Stimulated activated CD4-positive, alpha-beta T cell treated with anti-CD3 and anti-CD28 coated beads, Interleukin-15, amount 100 ng/mL, for 24 hours (primary cell): ENCODE measurements around the gene USP6NL.
A peak's percentile ranks its signal among the peaks of the same experiment; 100 is the strongest.
"Not testable (repeated sequence)": the region's sequence is repeated elsewhere in the genome, so short reads cannot be mapped to it uniquely, and the experiment has no call there.

Experiments
- DNase-seq: peaks from one replicate; pipeline ENCODE4 v3.0.0-alpha.2; 2020

Gene USP6NL

DNA sequence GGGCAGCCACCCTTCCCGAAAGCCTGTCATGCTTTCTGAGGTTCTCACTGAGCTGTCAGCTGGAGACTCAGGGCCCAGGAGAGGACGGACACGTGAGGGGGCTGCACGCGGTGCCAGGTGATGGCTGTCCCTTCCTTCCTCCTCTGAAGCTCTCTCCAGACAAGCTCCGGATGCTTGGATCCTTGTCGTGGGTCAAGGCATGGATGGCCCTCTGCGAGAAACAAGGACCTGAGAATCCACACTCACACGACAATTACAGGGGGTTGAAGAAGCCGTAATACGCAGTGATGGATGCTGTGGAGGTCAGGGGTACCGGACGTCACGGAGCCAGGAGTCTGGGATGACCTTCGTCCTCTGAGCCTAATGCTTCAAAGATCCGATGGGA lies 170.3 kb downstream of the USP6NL start:
- no peak for DNase-seq

DNA sequence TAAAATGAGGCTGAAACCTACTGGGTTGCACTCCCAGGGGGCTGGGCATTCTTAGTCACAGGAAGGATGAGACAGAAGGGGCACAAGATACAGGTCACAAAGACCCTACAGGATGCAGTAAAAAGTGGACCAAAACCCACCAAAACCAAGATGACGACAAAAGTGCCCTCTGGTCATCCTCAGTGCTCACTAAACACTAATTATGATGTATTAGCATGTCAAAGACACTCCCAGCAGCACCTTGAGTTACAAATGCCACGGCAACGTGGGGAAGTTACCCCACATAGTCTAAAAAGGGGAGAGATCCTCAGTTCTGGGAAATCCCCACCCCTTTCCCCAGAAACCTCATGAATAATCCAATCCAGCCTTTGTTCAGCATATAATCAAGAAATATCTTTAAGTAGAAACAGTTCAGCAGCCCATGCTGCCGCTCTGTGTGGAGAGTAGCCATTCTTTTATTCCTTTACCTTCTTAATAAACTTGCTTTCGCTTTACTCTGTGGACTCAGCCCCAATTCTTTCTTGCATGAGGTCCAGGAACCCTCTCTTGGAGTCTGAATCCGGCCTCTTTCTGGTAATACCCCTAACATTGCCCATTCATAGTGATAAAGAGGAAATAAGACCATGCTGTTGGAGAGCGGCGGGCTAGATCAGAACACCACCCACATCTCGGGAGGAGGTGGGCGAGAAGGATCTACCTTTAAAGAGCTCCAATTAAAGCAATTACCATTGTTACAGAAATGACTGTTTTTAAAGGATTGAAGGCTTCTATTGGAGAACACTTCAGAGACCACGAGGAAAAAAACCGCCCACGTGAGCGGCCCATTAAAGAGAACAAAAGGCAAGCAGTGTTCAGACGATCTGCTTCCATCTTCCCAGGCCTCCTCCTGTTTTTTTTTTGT lies 170.9 kb downstream of the USP6NL start:
- peak; percentile 69 for DNase-seq

DNA sequence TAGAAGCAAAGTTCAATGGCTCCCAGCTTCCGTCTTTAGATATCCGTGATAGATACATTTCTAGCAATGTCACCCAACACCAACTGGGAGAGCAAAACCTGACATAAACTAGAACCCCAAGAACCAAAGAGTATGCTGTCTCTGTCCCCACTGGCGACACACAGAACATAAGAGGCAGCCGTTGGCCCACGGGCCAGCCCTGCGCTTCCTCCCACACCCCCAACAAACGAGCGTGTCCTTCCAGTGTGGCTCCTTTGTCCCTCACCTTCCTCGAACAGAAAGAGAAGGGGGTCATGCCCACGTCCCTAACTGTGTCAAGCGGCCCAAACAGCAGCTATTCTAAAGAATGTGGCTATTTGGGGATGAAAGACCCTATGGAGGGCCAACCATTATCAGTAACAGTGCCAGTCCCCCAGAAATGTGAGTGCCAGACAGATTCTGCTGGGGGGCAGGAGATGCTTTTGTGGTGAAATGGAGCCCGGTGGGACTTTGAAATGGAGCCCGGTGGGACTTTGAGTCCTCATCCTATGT lies 171.9 kb downstream of the USP6NL start:
- no peak for DNase-seq

DNA sequence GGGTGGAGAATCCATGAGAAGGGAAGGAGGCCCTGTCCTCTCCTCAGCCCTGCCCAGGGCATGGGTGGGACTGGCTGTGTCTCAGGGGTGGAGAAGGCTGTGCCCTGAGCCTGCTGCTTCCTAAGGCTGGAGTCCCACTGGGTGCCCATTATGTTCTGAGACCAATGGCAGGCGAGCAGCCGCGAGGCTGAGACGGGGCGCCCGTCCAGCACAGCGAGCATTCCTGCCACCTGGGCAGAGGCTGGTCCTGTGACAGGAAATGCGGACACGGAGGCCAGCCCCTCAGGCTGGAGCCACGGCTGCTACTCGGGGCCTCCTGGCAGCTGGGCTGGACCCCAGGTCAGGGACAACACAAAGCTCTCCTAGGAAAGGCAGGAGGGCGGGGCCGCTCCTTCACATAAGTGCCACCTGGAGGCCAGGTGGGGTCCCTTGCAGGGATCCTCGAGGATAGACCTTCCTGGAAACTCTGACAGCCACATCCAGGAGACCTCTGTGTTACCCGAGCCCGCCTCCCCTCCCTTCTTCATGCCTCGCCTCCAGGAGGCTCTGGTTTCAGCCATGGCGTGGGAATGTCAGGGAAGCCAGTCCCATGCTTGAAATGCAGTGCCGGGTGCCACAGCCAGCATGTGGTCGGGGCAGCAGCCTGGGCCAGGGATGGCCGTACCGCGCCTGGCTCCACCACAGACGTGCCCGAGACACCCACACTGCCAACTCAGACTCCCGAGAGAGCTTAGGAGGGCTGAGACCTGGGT lies 173.9 kb downstream of the USP6NL start:
- no peak for DNase-seq

DNA sequence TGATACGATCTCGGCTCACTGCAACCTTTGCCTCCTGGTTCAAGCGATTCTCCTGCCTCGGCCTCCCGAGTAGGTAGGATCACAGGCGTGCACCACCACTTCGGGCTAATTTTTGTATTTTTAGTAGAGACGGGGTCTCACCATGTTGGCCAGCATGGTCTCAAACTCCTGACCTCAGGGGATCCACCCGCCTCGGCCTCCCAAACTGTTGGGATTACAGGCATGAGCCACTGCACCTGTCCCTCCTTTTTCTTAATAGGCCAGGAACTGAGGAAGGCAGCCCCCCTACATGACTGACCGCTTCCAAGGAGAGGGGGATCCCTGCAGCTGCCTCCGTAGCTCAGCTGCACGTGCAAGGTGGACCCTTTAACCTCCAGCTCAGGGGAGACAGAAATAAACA lies 175.0 kb downstream of the USP6NL start:
- not testable (repeated sequence) for DNase-seq

DNA sequence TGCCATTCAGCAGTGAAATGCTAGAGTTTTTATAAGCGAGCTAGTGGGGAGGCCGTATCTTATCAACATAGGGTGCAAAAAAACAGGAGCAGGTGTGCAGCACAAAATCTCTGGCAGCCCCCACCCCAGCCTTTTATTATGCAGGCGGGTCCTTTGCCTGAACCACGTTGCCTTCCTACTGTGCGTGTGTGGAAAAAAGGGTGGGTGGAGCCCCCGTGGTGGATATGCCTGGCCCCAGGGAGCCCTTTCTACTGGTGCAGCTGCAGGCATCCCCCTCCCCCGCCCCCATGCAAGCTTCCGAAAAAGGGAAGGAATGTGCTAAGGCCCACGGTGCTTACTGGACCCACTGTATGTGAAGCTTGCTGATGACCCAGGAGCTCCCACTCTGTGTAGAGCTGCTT lies 175.9 kb downstream of the USP6NL start:
- DNase-seq: no peak

DNA sequence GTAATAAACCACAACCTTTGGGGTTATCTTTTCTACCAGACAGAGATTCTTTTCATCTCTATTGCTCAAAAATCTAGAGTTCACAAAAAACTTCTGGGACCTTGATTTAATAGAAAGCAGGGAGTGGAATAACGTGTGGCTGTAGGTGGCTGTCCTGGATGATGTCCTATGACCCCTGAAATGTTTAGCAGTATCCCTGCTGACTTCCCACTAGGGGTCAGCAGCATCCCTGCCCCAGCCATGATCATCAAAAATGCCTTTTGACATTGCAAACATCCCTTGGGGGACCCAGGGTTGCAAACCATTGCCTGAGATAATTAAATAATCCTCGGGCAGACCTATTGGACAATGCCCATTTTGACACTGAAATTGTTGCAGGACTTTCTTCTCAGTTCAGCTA lies 177.1 kb downstream of the USP6NL start:
- no peak for DNase-seq

DNA sequence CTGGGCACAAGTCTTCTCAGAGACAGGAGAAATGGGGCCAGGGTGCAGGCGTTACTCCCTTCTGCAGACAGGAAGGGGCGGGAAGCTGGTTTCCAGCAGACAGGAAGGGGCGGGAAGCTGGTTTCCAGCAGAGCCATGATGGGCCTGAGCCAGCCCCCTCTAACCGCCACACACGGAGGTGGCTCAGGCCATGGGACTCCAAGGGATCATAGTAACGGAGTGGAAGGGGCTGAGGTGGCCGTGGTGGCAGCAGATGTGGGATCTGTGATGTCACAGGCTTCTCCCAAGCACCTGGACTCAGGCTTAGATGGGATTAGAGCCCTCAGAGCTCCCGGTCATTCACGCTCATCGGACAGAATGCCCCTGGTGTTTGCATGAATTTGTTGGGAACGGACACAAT lies 177.8 kb downstream of the USP6NL start:
- DNase-seq: no peak

DNA sequence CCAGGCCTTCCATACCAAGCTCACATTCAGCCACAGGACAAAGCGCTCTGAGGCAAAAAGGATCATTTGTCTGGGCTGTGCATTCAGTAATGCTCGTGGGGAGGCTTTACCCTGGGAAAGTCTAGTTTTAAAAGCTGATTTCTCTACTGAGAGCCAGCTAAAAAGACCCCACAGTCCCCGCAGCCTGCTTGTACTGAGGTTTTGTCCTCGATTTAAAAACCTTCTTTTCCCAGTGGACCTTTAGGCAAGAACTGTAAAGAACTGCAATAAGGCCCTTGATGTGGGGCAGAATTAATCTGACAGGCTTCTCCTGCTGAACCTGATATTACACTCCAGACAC lies 180.3 kb downstream of the USP6NL start:
- DNase-seq: no peak

DNA sequence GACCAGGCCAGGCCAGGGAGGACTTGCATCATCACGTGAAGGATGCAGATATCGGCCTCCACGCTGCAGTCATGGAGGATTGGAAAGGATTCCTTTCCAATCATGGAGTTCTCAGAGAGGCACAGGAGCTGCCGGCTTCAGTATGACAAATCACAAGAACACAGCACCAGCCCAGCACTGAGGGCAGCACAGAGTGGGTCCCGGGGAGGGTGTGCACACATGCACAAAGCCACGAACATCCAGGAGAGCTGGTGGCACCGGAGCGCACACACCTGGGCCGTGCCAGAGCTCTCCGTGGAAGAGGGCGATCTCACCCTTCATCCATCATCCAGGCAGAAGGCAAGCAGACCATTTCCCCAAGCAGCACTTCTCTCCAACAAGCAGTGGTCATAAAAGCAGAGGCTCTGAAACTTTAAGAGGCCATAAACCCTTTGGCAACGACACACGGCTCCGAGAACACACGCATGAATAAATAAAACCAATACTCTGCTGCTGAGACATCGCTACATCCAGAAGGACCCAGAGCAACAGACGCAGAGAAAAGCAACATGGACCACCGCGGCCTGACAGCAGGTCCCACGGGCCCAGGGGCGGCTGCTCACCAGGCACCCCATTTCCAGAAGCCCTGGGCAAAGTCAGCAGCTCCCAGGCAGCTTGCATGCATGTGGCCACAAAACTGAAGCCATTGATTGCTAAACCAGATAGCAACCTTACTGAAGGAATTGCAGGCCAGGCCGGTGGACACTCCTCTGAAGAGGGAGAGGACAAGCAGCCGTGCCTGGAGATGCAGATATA lies 180.8 kb downstream of the USP6NL start:
- DNase-seq: no peak

DNA sequence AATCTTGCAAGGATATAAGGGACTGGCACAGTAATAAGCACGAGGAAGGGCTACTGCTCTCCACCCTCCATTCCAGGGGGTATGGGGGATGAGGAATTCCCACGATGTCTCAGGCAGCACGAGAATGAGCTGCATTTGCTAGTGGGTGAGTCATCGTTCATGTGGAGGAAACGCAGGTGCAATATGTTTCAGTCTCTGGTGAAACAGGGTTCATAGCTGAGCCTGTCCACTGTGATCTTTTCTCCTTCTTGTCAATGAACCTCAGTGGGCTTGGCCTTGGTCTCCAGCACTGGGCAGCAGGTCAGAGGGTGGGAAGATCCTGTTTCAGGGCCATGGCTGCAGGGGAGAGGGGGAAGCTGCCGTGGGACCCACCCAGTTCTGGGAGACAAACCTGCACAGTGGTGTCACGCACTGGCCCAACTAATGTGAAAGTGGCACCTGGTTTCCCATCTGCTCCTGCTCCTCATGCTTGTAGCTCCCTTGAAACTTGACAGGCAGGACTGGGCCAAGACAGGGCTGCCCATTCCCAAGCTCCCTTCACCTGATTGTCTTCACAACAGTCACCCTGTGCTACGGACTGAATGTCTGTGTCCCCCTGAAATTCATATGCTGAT lies 181.9 kb downstream of the USP6NL start:
- DNase-seq: no peak

DNA sequence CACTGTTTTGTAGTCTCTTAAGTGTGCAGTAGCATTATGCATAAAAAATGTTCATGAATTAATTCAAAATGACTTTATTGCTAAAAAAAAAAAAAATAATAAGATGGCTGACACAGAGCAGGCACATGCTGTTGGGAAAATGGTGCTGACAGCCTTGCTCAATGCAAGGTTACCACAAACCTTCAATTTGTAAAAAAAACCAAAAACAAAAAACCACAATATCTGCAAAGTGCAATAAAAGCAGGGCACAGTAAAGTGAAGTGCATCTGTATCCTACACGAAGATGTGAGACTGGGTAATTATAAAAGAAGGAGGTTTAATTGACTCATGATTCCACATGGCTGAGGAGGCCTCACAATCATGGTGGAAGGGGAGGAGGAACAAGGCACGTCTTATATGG lies 185.8 kb downstream of the USP6NL start:
- DNase-seq: no peak

DNA sequence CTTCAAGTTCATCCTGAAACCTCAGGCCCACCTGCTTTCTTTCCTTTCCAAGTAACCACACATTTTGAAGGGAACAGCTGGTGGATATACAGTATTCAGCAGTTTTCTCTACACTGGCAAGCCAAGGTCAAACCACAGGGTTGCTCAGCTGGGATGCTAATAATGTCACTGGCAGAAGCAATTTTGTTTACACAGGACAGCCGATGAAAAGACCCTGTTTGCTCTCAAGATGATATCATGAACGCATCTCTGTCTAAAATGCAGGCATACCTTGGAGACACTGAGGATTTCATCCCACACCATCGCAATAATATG lies 186.2 kb downstream of the USP6NL start:
- no peak for DNase-seq

DNA sequence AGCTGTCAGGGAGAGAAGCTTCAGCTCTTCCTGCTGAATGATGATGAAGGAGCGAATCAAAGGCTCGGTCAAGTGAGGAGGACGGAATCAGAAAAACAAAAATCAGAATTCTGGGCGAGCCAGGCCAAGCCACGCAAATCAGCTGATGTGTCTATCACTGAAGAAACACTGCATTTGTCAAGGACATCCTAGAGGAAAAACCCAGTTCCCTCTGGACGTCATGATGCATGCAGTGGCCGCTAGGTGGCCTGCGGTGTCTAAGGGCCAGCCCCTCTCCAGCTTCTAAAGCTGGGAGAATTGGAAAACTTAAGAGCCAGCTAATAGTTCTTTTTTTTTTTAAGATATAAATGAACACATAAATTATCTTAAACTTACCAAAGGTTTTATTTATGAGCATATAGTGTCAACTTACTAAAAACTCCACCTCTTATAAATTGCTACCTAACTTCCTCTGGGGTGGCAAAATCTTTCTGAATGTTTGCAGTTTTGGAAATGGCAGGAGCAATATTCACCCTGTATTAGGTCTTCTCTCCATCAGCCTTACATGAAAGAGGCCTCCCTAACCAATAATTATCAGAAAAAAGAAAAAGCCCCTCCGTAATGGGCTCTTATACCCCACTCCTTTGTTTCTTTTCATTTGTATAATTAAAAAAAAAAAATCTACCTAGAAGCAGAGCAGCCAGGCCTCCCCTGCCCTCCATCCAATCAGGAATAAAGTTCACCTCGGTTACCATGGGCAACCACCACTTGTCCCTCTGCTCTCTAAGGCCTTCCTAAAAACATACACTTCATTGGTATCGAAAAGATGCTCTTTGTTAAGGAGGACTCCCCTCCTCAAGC lies 186.8 kb downstream of the USP6NL start:
- DNase-seq: no peak

DNA sequence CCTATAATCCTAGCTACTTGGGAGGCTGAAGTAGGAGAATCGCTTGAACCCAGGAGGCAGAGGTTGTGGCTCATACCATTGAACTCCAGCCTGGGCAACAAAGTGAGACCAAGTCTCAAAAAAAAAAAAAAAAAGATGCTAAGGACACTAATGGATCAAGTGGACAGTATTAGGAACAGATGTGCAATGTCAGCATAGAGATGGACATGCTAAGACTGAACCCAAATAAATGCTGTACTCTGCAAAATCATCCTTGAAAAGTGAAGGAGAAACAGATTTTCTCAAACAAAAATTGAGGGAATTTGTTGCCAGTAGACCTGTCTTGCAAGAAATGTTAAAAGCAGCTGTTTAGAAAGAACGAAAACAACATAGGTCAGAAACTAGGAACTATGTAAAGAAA lies 194.5 kb downstream of the USP6NL start:
- DNase-seq: no peak

DNA sequence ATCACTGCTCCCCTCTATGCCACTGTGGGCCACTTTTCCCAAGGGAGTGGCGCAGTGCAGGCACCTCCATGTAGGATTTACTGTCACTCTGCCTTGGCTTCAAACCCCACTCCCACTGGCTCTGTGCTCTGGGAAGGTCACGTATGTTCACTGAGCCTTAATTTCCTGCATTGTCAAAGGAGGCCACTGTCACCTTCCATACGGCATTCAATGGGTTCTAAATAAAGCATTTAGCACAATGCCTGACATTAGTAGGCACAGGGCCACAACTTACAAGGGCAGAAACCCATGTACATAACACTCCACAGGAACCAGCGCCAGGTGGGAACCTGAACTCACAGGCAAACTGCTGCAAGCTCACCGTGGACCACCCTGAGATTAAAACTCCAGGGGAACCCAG lies 196.4 kb downstream of the USP6NL start:
- no peak for DNase-seq

DNA sequence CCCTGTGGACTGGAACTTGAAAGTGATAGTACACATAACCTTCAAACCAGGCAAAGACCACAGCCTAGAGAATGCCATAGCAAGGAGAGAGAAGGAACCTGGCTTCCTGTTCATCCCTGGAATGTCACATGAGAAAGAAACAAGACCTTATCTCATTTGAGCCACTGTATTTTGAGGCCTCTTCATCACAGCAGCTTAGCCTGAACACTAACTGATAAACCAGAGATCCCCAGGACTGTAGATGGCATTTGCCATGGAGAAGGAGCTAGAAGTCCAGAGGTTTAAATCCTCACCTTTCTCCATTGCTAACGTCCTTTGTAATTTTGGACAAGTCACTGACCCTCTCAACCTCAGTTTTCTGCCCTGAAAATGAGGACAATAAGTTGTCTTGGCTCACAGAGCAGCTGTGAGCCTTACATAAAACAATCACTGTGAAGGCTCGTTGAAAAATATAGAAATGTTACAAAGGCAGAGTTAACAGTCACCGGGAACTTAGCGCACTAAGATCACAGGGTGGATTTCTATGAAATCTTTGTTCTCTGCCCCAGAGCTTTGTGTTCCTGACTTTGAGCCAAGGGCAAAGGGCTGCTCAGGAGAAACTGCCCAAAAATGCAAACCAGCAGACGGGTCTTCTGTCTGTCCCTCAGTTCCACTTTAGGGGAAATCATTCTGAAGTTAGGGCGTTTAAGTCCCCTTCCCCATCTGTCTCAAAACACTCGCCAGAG lies 197.0 kb downstream of the USP6NL start:
- no peak for DNase-seq

DNA sequence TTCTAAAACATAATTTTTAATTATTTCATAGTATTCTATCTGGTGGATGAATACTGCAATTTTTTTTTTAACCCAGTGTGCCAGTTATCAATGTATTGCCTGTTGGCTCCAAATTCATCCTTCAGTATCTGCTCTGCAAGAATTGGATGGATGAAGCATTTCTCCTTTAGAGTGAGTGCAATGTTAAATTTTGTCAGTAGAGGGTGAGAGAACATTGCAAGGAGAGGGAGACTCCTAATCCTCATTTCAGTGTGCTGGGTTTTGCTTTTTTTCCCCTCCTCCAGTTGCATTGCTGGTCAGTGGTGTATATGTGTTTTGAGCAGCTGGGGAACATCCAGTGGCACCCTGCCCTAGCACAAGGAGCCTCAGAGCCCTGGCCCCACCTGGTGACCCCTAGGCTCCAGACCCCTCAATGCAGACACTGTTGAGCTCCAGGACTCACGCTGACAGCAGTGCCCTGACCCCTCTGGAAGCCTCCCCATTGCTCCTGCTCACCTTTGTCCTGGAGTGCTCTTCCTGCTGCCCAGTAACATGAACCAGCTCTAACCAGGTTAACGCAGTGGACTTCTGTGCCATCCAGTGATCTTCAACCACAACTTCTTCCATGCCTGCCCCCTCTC lies 199.4 kb downstream of the USP6NL start:
- DNase-seq: no peak

DNA sequence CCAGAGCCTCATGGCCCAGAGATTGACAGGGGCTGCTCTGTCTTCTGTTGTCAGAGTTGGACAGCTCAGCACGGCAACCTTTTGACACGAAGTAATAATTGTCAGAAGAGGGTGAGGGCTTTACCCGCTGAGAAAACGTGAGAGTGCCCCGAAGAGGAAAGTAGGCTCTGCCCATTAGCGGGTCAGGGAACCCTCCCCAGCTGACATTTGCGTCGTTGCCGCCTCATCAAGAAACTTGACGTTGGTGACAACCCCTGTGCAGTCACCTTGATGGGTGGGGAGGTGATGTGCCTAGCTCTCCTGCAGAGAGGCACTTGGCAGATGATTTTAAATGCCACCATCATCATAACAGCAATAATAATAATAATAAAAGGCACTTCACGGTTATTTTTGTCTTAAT lies 202.1 kb downstream of the USP6NL start:
- DNase-seq: no peak

DNA sequence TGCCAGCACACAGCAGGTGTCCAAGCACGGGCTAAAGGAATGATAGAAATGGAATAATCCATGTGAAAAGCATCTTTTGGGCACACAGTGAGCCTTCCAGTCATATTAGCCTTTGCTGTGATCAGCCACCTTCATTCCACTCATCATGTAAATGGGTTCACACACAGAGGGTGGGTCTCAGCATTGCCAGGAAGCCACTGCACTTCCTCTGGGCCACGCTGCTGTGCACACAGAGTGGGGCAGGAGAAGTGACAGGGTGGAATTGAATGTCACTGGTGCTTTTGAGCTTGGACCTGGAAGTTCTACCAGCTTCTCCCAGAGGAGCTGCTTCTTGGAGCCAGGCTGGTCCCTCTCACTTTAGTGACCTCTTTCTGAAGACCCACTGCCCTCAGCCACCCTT lies 203.5 kb downstream of the USP6NL start:
- DNase-seq: no peak

DNA sequence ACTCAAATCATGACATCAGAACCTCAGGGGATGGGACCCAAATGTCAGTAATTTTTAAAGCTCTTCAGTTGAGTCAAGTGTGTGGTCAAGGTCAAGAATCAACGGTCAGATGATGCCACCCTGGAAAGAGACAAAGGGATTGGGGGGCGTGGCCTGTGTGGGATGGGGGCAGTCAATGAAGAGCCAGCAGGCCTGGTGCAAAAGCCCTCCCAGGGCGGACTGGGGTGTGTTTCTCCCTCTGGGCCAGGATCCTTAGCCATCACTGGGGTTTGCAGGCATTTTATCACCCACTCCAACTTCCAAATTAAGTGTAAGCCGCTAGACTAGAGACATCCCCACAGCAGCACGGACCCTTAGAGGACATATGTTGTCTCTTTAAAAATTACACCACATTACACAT lies 204.7 kb downstream of the USP6NL start:
- no peak for DNase-seq
